ENCODE measurements around the gene RBPJL. TPM values are rescaled to one million over a fixed set of nuclear protein-coding genes. Genes with fewer than 3 reads are reported as not detected.

The RBPJL gene
- total RNA-seq, 1 donor from 2014 or later = not detected

DNA sequence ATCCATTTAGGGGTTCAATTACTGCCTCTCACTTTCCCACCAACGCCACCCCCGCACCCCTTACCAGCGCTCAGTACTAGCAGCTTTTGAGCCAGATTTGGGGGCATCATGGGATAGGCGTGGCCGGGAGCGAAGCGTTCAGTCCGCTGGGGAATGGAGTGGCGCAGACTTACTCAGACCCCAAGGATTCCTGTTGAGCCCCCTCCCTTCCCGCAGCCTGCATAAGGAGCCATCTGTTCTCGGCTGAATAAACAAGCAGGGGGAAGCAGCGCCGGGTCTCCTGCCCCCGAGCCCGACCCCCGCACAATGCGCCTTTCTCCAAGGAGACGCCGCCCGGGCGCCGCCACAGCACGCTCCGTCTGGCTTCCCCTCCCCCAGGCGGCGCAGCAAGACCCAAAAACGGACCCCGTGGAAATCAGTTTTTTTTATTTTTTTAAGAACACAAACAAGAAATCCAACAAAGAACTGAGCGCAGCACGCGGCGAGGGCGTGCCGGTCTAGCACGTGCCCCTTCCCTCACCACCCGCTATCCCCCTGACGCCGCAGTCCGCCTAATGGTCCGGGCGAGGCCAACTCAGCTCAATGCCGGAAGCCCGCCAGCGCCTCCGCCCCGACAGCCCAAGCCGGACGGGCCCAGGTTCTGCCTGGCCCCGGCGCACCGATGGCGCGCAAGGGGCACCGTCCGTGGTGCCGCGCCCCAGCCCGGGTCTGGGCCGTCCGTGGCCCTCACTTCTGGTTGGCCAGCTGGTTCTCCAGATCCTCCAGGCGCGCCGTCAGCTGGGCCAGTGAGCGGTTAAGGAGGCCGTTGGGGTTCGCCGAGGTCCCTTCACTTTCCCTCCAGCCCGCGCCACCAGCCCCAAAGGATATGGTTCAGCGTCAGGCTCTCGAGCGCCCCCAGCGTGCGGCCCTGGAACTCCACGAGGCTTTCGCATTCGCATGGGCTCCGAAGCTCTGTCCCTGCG lies 13.3 kb upstream of the RBPJL start:
- no peak for DNase-seq (ENCODE audit: low read depth, low spot score)

GRCh38 chr20:45294003-45294368 lies 12.7 kb upstream of the RBPJL start:
- DNase-seq (ENCODE audit: low read depth, low spot score) = no peak

- no peak for DNase-seq (ENCODE audit: low read depth, low spot score)
These were observed 12.0 kb upstream of the RBPJL start for GRCh38 chr20:45294659-45295058.

DNA sequence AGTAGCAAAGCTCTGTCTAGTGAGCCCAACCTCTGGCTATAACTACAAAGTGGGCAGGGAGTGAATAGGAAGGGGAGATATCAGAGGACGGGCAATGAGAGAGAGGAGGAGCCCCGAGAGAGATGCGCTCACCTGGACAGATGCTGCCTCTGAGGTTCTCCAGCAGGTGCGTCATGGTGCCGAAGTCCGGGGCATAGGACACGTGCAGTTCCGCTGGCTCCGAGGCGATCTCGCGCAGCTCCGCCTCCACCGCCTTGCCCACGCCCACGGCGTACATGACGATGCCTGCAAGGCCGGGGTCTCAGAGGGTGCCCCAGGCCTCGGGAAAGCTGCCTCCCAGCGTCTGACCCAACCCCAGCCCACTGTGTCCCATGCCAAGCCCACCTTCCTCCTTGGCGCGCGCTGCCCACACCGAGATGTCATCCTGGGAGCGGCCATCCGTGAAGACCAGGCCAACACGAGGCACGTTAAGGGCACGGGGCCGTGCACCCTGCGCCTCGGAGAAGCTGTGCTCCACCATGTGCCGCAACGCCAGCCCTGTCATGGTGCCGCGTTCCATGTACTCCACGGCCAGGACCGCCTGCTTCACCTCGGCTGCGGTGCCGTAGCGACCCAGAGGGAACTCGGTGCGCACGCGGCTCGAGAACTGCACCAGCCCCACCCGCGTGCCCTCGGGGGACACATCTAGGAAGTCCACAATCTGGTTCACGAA lies 8.7 kb upstream of the RBPJL start:
- DNase-seq (ENCODE audit: low read depth, low spot score) = no peak

DNA sequence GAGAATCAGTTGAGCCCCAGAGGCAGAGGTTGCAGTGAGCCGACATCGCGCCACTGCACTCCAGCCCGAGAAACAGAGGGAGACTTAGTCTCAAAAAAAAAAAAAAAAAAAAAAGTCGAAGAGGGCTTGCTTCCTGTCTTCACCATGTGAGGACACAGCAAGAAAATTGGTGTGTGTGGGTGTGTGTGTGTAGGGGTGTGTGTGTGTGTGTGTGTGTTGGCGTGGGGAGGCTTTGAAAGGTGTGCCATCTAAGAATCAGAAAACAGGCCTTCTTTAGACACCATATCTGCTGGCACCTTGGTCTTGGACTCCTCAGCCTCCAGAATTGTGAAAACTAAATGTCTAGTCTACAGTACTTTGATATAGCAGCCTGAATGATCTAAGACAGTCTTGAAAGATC lies 6.9 kb upstream of the RBPJL start:
- no peak for DNase-seq (ENCODE audit: low read depth, low spot score)

- DNase-seq (ENCODE audit: low read depth, low spot score) = no peak
These were observed 5.7 kb upstream of the RBPJL start for GRCh38 chr20:45300961-45301360.

- DNase-seq (ENCODE audit: low read depth, low spot score) = no peak
These were observed 4.8 kb upstream of the RBPJL start for GRCh38 chr20:45301824-45302271.

- no peak for DNase-seq (ENCODE audit: low read depth, low spot score)
These were observed 2.8 kb upstream of the RBPJL start for GRCh38 chr20:45303586-45304463.

- no peak for DNase-seq (ENCODE audit: low read depth, low spot score)
These were observed 2.1 kb upstream of the RBPJL start for GRCh38 chr20:45304464-45304999.

- DNase-seq (ENCODE audit: low read depth, low spot score) = no peak
These were observed 1.4 kb upstream of the RBPJL start for GRCh38 chr20:45305262-45305661.

GRCh38 chr20:45307076-45307640 lies 518 bp downstream of the RBPJL start:
- no peak for DNase-seq (ENCODE audit: low read depth, low spot score)

GRCh38 chr20:45308117-45308778 lies 1.6 kb downstream of the RBPJL start, which contains the start of gene MATN4:
MATN4 (minus strand) TSS chr20:45308299; CDS start chr20:45305582, 2,717 bp downstream.
- DNase-seq (ENCODE audit: low read depth, low spot score) = no peak

- no peak for DNase-seq (ENCODE audit: low read depth, low spot score)
These were observed 2.4 kb downstream of the RBPJL start for GRCh38 chr20:45309075-45309474.

GRCh38 chr20:45311589-45312211 lies 5.1 kb downstream of the RBPJL start:
- DNase-seq (ENCODE audit: low read depth, low spot score) = no peak

DNA sequence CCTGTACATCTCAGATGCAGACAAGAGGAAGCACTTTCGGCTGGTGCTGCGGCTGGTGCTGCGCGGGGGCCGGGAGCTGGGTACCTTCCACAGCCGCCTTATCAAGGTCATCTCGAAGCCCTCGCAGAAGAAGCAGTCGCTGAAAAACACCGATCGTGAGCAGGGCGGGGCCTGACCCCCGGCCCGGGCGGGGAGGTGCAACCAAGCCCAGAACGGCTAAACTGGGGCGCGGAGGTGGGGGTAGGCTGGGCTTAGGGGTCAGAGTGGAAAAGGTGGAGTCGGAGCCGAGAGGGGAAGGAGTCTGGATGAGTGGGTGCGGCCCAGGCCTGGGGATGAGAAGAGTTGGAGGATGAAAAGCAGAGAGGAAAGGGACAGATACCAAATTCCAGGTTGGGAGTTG lies 5.6 kb downstream of the RBPJL start:
- DNase-seq (ENCODE audit: low read depth, low spot score) = no peak

DNA sequence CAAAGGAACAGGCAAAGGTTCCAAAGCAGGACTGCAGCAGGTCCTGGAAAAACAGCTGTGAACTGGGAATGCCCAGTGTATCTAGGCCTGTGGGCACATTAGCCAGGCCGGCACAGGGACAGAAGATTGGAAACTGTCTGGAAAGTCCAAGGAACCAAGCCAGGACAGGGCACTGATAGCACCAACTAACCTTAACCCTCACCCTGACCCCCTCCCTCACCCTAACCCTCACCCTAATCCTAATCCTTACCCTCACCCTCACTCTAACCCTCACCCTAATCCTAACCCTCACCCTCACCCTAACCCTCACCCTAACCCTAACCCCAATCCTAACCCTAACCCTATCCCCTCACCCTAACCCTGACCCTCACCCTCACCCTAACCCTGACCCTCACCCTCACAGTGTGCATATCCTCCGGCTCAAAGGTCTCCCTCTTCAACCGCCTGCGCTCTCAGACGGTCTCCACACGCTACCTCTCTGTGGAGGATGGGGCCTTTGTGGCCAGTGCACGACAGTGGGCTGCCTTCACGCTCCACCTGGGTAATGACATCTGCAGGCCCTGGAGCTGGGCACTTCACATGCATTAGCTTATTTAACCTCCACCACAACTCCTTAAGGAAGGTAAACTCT lies 6.5 kb downstream of the RBPJL start:
- no peak for DNase-seq (ENCODE audit: low read depth, low spot score)

- DNase-seq (ENCODE audit: low read depth, low spot score) = no peak
These were observed 7.3 kb downstream of the RBPJL start for GRCh38 chr20:45313943-45314342.

DNA sequence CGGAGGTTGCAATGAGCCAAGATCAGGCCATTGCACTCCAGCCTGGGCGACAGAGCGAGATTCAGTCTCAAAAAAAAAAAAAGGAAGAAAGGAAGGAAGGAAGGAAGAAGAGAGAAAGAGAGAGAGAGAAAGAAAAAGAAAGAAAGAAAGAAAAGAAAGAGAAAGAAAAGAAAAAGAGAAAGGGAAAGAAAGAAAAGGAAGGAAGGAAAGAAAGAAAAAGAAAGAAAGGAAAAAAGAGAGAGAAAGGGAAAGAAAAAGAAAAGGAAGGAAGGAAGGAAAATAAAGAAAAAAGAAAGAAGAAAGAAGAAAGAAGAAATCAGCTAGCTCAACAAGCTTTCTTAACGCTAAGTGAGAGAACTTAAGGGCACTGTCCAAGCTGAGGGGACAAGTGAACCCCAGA lies 9.0 kb downstream of the RBPJL start:
- no peak for DNase-seq (ENCODE audit: low read depth, low spot score)

Data from pulmonary artery endothelial cell (primary cell).